NCI-H2107 treated with DMSO at 0.1 percent for 48 hours (cell line): Measurements from ENCODE around the gene ARHGEF11.

ENCODE experiments used
- DNase-seq: peaks from one replicate; lab custom pipeline; 2025; ENCODE audit not compliant: unreplicated experiment; lab: John Stamatoyannopoulos, UW

Gene ARHGEF11

DNA sequence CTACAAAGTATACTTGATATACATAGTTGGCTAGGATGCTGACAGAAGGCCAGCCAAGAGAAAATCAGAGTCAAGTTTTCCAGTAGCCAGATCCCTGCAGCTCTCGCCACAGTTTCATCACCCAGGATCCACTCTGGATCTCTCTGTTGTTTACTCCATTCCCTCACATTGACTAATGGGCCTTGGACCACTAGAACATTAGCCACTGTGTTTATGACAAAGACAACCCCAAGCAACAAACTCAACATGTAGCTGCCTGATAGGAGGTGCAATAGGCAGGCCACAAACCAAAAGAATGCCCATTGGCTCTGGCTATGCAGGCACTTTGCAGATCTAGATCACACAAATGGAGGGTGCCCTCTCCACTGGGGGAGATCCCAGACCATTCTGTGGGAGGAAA, 44.2 kb downstream of the ARHGEF11 start:
- no peak for DNase-seq

DNA sequence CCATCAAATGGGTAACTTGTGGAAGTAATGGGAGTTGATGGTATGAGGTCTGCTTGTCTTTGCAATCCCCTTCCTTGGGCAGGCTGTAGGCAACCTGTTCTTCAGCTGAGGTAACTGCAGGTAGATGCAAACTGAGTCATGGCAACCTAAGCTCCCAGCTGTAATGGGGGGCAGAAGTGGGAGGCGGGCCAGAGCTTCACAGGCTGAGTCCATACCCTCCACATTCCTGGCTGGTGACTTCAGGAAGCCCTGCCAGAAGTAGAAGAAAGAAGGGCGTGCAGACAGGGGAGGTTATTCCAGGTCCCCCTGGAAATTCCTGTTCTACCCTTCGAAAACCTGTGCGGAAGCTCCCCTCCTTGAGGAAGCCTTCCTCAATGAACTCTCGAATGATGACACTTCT, 44.9 kb downstream of the ARHGEF11 start:
- no peak for DNase-seq

DNA sequence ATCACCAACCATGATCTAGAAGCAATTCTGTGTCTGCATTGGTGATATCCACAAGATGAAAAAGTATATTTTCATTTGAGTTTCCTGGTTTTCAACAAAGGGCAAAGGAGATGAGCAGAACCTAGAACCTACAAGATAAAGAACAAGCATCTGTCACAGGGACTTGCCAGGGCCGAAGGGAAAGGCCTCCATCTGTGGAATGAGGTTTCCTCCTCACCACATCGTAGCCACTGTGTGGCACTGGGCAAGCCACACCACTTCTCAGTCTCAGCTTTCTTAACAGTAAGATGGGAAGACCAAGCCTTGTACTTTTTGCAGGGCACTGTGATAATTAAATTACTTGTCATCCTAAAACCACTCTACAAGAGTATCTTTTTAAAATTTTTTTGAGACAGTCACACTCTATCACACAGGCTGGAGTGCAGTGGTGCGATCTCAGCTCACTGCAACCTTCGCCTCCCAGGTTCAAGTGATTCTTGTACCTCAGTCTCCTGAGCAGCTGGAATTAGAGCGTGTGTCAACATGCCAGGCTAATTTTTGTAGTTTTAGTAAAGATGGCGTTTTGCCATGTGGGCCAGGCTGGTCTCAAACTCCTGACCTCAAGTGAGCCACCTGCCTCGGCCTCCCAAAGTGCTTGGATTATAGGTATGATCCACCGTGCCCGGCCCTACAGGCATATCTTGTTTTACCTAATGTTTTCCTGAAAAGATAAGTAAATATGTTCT, 45.8 kb downstream of the ARHGEF11 start:
- no peak for DNase-seq

DNA sequence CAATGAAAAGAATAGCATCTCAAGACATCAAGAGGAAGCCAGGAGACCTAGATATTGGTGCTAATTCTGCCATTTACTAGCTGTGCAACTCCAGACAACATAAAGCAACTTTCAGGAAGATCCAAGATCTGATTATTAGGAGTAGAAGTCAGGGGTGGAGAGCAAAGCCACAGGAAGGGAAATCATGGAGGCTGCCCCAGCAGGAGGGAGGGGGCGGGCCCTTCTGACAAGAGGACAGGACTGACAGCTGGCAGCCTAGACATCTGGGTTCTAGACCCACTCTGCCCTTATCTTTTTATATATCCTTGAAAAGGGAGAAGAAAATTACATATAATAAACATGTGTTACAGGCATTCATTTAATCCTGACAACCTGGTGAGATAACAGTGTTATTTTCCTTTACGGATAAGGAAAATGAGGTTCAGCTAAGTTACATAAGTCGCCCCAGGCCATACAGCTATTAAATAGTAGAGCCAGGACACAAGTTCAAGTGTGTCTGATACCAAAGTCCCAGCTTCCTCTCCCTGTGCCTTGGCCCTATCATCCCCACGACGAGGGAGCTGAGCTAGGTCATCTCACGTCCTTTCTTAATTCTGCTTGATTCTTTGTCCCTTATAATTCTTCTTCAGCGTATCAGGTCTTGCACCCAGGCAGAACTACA, 46.6 kb downstream of the ARHGEF11 start:
- DNase-seq, result no peak

DNA sequence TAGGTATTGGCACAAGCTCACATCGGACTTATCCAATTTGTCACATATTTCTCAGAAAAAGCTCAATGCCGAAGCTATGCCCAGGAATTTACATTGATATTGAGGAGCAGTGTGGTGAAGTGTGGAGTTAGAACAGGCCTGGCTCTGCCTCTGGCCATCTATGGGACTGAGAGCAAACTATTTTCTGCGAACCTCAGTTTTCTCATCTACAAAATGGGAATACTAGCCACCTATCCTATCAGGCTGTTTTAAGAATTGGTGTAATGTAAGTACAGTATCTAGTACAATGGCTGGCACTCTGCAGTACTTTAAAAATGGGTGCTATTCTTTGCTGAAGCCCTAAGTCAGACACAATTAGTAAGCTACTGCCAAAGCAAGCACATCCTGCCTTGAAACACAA, 47.2 kb downstream of the ARHGEF11 start:
- DNase-seq, result no peak

DNA sequence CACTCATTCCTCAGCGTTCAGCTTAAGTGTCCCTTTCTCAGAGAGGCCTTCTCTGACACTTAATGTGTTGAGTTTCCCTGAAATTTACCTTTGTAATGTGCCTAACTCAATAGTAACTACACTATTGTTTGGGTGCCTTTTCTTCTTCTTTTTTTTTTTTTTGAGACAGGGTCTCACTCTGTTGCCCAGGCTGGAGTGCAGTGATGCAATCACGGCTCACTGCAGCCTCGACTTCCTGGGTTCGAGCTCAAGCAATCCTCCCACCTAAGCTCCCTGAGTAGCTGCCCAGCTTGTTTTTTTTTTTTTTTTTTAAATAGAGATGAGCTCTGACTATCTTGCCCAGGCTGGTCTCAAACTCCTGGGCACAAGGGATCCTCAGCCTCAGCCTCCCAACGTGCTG, 50.1 kb downstream of the ARHGEF11 start:
- DNase-seq, result no peak

DNA sequence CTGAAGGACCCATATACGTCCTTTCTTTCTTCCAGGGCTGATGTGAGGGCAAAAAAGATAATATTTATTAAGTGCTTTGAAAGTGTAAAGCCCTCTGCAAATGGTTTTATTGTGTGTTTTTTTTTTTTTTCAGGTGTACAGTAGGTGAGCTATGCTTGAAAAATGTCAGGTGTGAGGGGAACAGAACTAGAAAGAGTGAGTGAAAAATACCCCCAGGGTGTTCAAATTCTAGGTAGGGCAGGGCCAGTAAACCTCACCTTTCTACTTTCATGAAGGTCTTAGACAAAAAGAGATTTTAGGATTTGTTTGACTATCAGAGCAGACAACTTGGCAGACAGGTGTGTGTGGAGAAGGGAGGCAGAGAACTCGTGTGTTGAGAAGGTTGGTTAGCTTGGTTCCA, 51.3 kb downstream of the ARHGEF11 start:
- DNase-seq, result no peak

DNA sequence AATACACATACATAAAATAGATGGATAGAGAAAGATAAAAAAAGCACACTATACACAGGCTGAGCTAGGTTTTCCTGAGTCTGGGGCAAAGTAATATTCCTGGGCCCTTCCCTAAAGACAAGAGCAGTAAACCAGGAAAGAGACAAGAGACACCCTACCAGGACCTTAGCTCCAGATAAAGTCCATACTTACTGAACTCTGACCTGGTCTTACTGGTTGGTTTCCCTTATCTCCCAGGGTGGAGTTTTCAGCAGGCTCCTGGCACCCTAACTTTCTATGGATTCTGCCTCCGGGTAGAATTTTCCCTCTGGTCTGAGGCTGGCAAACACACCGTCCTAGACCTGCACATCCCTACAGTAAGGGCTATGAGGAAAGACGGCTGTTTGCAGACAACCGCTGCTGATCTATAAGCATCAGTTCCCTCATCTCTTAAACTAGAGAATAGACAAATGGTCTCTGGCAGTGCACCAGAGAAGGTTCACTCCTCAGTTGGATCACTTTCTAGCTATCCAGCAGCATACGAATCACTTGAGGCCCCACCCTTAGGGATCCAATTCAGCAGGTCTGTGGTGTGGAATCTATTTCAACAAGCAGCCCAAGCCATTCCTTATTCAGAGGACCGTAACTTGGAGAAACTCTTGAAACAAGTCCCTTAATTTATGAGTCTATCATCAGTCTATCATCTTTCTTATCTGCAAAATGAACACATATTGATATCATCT, 52.0 kb downstream of the ARHGEF11 start:
- no peak for DNase-seq

DNA sequence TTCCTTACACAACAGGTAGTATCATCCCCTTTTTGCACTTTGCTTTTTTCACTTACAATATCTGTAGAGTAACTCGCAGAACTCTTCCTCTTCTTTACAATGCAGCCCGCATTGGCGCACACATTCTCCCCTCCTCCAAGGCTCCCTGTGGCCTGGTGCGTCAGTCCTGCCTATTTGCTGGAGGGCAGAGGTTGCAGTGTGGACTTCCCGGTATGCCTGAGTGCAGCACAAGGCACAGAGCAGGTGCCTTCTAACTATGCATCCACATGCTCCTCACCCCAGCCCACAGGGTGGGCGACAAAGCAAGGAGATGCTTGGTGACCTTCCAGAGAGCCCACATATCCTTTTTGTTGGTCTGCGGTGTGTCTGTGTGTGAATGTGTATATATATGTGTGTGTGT, 53.3 kb downstream of the ARHGEF11 start:
- no peak for DNase-seq

DNA sequence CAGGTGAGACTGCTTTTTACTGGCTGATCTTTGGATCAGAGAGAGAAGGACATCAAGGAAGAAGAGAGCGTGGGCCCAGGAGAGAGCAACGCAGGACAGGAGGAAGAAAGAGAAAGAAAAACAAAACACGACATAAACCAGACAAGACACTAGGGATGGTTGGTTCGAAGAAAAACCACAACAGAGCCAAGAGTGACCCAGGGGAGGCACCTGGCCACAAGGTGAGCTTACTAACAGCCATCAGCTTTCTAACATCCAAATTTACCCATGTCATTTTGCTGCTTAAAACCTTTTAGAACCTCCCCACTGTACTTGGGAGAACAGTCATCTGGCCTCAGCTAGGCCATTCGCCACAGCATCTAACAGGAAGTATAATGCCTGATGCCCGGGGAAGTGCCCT, 57.8 kb downstream of the ARHGEF11 start:
- no peak for DNase-seq

DNA sequence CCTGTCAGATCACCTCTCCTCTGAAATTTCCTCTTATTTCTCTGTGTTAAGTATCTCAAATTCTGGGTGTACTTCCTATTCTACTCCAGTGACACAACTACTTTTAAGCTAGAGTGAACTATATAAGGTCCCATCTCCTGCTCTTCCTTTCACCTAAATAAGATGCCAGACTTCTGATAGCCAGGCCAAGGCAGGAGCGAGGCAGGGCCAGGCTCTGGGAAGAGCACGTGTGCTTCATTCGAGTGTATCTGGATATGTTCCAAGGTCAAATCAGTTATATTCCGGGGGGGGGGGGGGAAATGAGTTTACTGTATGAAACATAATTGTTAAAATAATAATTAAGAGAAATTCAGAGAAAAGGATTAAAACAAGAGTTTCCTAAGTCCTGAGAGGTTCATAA, 65.0 kb downstream of the ARHGEF11 start:
- DNase-seq, result no peak

DNA sequence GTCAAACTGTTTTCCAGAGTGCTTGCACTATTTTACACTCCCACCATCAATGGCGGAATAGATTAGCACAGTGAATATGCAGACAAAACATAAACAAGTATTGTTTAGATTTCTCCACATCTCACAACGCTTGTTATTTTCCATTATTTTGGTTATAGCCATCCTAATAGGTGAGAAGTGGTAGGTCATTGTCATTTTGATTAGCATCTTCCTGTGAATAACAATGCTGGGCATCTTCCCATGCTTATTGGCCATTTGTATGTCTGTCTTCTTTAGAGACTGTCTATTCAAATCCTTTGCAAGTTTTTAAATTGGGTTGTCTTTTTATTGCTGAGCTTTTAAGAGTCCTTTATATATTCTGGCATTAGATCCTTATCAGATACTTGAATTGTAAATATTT, 70.5 kb downstream of the ARHGEF11 start:
- DNase-seq, result no peak

DNA sequence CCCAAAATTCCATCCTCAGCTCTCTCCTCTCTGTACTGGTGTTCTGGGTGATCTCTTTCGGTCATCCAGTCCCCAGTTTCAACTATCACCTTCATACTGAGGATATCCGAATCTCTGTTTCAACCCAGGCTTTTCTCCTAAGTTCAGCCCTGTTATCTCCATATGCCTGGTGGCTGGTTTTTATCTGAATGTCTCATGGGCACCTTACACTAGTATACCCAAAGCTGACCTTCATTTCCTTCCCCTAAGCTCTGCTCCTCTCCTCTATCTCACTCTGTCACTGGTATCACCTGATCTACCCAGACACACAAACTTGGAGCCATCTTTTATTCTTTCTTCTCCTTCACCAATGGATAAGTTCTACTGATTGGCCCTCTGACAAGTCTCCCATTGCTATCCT, 72.1 kb downstream of the ARHGEF11 start:
- no peak for DNase-seq

DNA sequence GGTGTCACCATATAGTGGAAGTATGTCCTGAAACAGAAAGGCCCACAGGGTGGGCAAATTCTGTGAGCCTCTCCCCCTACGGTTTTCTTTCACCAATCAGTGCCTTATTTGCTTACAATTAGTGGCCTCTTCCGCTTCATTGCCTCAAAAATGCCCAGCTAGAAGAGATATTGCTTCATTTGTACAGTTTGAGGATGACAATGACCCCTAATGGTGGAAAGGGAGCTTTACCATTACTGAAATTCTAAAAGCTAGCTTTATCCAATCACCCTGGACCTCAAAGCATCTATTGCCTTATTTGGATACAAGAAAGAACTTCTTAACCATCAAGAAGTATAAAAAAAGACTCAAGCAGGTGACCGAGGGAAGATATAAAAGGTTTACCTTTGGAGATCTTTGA, 75.5 kb downstream of the ARHGEF11 start:
- DNase-seq, result no peak

DNA sequence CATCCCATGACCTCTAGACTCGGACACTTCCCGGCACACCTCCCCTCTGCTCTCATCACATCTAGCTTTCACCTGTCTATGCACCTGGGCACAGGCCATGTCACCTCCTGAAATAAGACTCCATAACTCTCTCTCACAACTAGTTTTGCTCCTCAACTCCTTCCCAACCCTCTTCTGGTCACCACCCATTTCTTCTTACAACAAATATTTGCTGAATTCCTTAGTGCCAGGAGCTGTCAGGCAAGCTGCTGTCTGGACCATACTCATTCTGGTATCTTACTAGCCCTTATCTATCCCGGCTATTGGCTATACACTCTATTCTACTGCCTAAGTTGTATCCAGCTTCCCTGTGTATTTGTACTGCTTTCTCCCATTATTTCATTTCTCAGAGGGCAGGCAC, 76.0 kb downstream of the ARHGEF11 start:
- no peak for DNase-seq

DNA sequence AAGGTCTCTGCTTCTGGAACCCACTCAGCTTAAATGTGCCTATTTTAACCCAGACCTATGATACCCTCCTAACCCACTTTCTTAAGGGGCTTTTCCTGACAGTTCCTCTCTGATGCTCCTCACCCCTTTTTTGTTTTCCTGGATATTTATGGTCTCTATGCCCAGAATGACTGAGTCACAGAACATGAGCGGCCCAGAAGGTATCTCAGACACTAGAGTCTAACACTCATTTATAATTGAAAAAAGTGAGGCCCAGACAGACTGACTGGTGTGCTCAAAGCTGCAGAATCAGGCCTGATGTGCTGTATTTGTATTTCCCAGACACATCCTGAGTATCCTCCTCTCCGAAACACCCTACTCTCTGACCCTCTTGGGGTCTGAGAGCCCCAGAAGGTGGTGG, 81.1 kb downstream of the ARHGEF11 start:
- no peak for DNase-seq

DNA sequence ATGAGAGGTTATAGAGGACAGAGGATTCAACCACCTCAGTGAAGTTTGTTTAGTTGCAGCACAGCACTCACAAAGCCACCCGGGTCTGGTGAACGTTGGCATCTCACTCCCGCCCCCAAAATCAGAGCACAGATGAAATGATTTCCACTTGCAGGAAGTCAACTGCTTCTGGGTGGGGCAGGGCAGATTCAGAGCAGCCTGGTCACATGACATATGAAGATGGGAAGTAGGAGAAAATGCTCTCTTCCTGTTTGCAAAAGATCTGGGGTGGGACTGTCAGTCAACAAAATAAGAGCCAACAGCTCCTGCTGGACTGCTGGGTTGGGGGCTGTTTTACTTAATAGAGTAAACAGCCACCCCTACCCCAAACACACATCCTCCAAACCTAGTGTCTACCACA, 81.9 kb downstream of the ARHGEF11 start:
- DNase-seq, result no peak

DNA sequence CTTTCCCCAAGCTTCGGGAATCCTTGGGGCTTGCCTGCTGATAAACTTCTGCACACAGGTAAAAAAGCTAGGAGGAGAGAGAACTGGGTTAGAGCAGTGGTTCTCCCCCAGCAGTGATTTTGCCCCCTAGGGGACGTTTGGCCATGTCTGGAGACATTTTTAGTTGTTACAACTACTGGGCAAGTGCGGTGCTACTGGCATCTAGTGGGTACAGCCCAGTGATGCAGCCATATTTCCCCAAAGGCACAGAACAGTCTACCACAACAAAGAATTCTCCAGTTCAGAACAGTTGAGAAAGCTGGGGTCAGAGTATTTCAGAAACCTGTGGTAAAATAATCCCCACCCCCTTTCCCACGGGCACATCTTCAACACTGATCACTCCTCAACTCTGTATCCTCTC, 83.8 kb downstream of the ARHGEF11 start:
- DNase-seq, result no peak

DNA sequence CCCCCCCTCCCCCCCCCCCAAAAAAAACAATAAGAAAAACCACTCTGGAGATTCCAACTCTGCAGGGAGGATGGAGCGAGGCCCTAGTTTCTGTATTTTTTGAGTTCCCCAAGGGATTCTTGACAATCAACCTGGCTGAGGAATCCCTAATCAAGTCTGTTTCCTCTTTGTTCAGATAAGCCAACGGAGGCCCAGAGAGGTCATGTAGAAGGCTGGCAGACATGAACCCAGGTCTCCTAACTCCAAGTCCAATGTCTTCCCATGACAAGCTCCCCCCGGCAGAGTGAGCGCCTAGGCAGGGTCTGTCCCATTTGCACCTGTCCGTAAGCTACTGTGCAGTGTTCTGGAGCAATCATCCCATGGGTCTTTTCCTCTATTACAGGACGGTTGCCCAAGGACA, 85.6 kb downstream of the ARHGEF11 start:
- no peak for DNase-seq

DNA sequence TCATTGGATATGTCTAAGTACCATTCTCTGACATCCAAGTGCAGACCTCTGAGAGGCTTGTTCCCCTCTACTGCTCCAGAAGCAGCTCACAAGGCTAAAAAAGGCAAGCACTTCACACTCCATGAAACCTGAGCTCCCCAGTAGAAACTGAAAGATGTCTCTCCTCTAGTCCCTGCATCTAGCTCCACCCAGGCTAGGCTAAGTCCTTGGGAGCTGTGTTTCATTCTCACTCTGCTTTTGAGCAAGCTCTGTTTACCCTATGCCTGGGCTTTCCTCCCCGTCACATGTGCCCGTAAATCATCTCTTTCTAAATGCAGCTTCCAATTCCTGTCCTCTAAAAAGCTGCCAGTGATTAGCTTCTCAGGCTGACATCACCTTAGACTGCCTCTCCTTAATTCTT, 86.1 kb downstream of the ARHGEF11 start:
- peak; percentile 95 for DNase-seq

DNA sequence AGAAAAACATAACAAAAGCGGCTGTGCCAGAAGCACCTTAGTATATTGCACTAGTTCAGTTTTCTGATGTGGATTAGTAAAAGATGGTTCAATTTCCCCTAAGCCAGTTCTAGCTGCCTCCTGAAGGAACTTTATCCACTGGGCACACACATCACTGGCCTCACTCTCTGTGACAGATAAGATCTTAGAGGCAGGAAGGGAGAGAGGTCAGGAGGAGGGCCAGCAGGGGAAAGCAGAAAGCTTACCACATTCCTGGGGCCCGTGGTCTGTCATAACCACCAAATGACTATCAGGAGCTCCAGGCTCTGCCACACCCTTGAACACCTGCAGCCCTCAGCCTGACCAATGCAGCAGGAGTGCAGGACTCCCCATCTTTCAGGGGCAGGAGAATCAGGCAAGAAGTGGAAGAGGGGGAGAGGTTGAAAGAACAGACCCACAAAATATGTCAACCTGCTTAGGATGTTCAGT, 87.3 kb downstream of the ARHGEF11 start:
- DNase-seq, result no peak

DNA sequence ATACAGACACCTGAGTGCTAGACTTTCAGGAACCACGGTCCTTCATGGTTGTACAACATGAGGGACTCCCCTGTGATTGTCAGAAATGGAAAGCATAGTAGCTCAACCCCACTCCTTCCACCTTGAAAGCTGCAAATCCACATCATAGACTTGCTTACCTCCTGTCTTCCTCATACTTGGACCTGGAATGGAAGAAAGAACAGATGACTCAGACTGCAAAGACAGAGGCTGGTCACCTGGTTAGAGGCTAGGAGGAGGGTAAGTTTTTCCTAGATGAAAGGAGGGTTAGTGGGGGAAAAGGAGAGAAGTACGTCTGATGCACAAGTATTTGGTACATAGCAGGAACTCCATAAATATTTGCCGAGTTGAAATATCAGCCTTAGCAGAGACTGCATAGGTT, 87.9 kb downstream of the ARHGEF11 start:
- no peak for DNase-seq
